ENCODE results near the gene FBXO28.

- TF ChIP-seq, protein P1, sequence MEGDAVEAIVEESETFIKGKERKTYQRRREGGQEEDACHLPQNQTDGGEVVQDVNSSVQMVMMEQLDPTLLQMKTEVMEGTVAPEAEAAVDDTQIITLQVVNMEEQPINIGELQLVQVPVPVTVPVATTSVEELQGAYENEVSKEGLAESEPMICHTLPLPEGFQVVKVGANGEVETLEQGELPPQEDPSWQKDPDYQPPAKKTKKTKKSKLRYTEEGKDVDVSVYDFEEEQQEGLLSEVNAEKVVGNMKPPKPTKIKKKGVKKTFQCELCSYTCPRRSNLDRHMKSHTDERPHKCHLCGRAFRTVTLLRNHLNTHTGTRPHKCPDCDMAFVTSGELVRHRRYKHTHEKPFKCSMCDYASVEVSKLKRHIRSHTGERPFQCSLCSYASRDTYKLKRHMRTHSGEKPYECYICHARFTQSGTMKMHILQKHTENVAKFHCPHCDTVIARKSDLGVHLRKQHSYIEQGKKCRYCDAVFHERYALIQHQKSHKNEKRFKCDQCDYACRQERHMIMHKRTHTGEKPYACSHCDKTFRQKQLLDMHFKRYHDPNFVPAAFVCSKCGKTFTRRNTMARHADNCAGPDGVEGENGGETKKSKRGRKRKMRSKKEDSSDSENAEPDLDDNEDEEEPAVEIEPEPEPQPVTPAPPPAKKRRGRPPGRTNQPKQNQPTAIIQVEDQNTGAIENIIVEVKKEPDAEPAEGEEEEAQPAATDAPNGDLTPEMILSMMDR (IDR thresholded peaks at IDR 0.05; ENCODE audit: poor library complexity) = no peak
- TF ChIP-seq EZH2 (IDR thresholded peaks at IDR 0.05; ENCODE audit: borderline replicate concordance) (no peak), EZH2phosphoT487 (IDR thresholded peaks at IDR 0.05; ENCODE audit: low read depth, severe bottlenecking, unreplicated experiment) (no peak)
Observed at GRCh38 chr1:224092601-224093000, 21.3 kb upstream of the FBXO28 start.

Data from hepatocyte (in vitro differentiated cells).